ENCODE results near the gene ALDH3B1.

ALDH3B1 gene

GRCh38 chr11:68031144-68031464 is 21.0 kb downstream of the ALDH3B1 start:
- DNase-seq (ENCODE audit: low read depth, low spot score): no peak

- DNase-seq (ENCODE audit: low read depth, low spot score): no peak
Measured at GRCh38 chr11:68032003-68032402, 21.9 kb downstream of the ALDH3B1 start.

- DNase-seq (ENCODE audit: low read depth, low spot score): no peak
Measured at GRCh38 chr11:68032997-68033707, 23.0 kb downstream of the ALDH3B1 start.

GRCh38 chr11:68033708-68034045 is 23.6 kb downstream of the ALDH3B1 start:
- DNase-seq (ENCODE audit: low read depth, low spot score): no peak

- no peak for DNase-seq (ENCODE audit: low read depth, low spot score)
Measured at GRCh38 chr11:68035266-68035876, 25.2 kb downstream of the ALDH3B1 start.

GRCh38 chr11:68036141-68036716 is 26.1 kb downstream of the ALDH3B1 start:
- no peak for DNase-seq (ENCODE audit: low read depth, low spot score)

GRCh38 chr11:68036717-68037239 is 26.7 kb downstream of the ALDH3B1 start:
- no peak for DNase-seq (ENCODE audit: low read depth, low spot score)

- DNase-seq (ENCODE audit: low read depth, low spot score): no peak
Measured at GRCh38 chr11:68037411-68038225, 27.5 kb downstream of the ALDH3B1 start.

GRCh38 chr11:68038226-68038717 is 28.1 kb downstream of the ALDH3B1 start:
- no peak for DNase-seq (ENCODE audit: low read depth, low spot score)

GRCh38 chr11:68038718-68039525 is 28.8 kb downstream of the ALDH3B1 start, which contains the start of gene TCIRG1:
Gene TCIRG1, plus strand, starts transcription at chr11:68039025. Its CDS starts 2,247 bp downstream, at chr11:68041272.
- no peak for DNase-seq (ENCODE audit: low read depth, low spot score)

GRCh38 chr11:68039526-68040086 is 29.5 kb downstream of the ALDH3B1 start:
- DNase-seq (ENCODE audit: low read depth, low spot score): no peak

- DNase-seq (ENCODE audit: low read depth, low spot score): no peak
Measured at GRCh38 chr11:68040101-68040956, 30.2 kb downstream of the ALDH3B1 start.

GRCh38 chr11:68040957-68041591 is 30.9 kb downstream of the ALDH3B1 start:
- DNase-seq (ENCODE audit: low read depth, low spot score): no peak

- DNase-seq (ENCODE audit: low read depth, low spot score): no peak
Measured at GRCh38 chr11:68041617-68042218, 31.6 kb downstream of the ALDH3B1 start.

- no peak for DNase-seq (ENCODE audit: low read depth, low spot score)
Measured at GRCh38 chr11:68042219-68043028, 32.3 kb downstream of the ALDH3B1 start.

GRCh38 chr11:68043029-68043348 is 32.9 kb downstream of the ALDH3B1 start:
- no peak for DNase-seq (ENCODE audit: low read depth, low spot score)

GRCh38 chr11:68043349-68044144 is 33.4 kb downstream of the ALDH3B1 start:
- no peak for DNase-seq (ENCODE audit: low read depth, low spot score)

Data from iPS DF 19.7 (cell line).